HepG2 (cell line): ENCODE measurements around the gene AUP1.

Source experiments
- CTCF ChIP-seq: sonication (generic); formaldehyde crosslinking; IDR thresholded peaks from 2 replicates; pipeline ENCODE4 v1.5.0; 2020; ENCODE audit warnings: mild to moderate bottlenecking, missing genetic modification reagents, moderate library complexity
- FOXJ3 ChIP-seq: sonication (generic); formaldehyde crosslinking; IDR thresholded peaks from 2 replicates; pipeline ENCODE4 v1.4.0; 2020; ENCODE audit warnings: missing genetic modification reagents, mild to moderate bottlenecking, borderline replicate concordance
- HDAC2 ChIP-seq: sonication (generic); formaldehyde crosslinking; IDR thresholded peaks from 2 replicates; pipeline ENCODE4 v1.4.0; 2020; ENCODE audit warnings: missing genetic modification reagents
- HMGXB4 ChIP-seq, 2 experiments: sonication (generic) in 1 of 2; formaldehyde crosslinking in 1 of 2; IDR thresholded peaks; 2 replicates each; pipeline versions ENCODE4 v1.4.0 to v1.6.1; 2018 to 2020; ENCODE audit warnings: missing genetic modification reagents in 2 of 2, borderline replicate concordance in 1 of 2, low read depth in 1 of 2, mild to moderate bottlenecking in 1 of 2, missing biosample characterization in 1 of 2
- ZNF761 ChIP-seq: sonication (generic); formaldehyde crosslinking; conservative IDR thresholded peaks from 2 replicates; pipeline ENCODE4 v1.4.0; 2020; ENCODE audit warnings: mild to moderate bottlenecking, missing genetic modification reagents

- TF ChIP-seq FOXJ3 (CRISPR knock-in tag) = no peak
- TF ChIP-seq CTCF (CRISPR knock-in tag) = no peak; the same call in 1 of the 2 replicates
- no peak for TF ChIP-seq HDAC2 (CRISPR knock-in tag)
- TF ChIP-seq HMGXB4 (CRISPR knock-in tag; IDR thresholded peaks at IDR 0.05; ENCODE audit: borderline replicate concordance in 1 of 2, low read depth in 1 of 2) = no peak
- no peak for TF ChIP-seq ZNF761
Measured at GRCh38 chr2:74501335-74502071, 28.0 kb downstream of the AUP1 start.
